Stimulated activated CD4-positive, alpha-beta T cell treated with anti-CD3 and anti-CD28 coated beads, Interleukin-4, amount 100 ng/mL, for 24 hours (primary cell): ENCODE results near the gene CBY2.
"Not testable (repeated sequence)": the region's sequence is repeated elsewhere in the genome, so short reads cannot be mapped to it uniquely, and the experiment has no call there.

Experiments
- DNase-seq: peaks from one replicate; pipeline ENCODE4 v3.0.0-alpha.2; 2020

The CBY2 gene

DNA sequence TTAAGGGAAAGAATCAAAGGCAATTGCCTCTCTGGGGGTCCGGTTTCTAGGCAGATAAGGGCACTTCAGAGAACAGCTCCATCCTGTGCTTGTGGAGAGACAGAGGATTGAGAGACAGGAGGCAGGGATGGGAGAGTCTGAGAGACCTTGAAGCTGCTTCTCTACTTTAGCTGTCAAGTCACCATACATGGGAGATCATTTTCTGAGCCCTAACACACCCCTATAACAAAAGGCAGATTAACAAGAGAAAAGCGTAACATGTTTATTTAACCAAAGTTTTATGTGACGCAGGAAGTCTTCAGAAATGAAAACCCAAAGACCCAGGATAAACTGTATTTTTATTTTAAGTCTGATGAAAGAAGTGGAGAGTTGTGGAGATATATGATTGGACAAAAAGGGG, 48.4 kb downstream of the CBY2 start:
- no peak for DNase-seq

DNA sequence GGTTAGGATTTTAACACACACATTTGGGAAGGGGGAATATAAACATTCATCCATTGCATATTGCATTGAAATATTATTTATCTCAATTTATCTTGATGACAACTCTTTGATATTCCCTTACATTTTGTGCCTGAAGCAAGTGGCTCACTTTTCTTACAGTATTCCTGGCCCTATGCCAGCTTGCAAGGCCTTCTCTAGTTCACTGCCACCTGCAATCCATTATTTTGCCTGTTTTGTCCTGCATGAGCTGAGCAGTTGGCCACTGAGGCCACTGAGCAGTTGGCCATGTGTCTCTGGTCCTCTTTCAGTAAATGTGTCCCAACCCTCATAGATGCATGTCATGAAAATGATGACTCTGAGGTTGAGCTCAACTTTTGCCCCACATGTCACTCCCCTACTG, 49.8 kb downstream of the CBY2 start:
- DNase-seq: no peak

DNA sequence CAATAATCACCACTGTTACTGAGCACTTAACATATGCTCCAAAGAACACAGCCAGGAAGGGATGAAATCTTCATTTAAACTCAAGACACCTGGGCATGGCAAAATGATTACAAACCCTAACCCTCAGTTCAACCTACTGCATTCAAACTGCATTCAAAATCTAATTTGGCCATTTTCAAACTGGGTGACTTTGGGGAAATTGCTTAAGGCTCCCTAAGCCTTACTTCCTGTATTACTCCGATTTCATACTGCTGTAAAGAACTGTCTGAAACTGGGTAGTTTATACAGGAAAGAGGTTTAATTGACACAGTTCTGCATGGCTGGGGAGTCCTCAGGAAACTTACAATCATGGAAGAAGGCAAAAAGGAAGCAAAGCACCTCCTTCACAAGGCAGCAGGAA, 50.4 kb downstream of the CBY2 start:
- DNase-seq: no peak

DNA sequence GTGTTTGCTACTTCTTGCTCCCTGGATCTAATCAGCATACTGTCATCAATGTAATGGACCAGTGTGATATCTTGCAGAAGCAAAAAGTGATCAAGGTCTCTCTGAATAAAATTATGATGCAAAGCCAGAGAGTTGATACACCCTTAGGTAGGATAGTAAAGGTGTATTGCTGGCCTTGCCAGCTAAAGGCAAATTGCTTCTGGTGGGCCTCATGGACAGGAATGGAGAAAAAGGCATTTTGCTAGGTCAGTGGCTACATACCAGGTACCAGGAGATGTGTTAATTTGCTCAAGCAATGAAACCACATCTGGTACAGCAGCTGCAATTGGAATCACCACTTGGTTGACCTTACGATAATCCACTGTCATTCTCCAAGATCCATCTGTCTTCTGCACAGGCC, 54.4 kb downstream of the CBY2 start:
- DNase-seq: not testable (repeated sequence)

DNA sequence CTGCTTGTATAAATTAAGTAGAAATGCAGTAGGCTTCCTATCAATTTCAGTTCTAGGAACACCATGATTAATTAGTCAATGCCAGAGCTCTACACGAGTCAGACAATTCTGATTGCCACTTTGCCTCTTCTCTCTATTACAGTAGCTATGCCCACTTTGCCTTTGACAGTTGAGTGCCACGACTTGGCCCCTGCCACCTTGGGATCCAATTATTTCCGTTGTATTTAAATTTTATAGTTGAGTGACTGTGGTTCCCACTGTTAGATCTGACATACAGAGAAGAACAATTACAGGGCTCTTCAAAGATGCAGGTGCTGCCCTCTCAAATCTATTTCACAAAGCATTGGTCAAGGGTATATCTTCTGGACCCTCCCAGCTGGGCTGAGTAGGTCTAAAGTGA, 55.5 kb downstream of the CBY2 start:
- DNase-seq: not testable (repeated sequence)

DNA sequence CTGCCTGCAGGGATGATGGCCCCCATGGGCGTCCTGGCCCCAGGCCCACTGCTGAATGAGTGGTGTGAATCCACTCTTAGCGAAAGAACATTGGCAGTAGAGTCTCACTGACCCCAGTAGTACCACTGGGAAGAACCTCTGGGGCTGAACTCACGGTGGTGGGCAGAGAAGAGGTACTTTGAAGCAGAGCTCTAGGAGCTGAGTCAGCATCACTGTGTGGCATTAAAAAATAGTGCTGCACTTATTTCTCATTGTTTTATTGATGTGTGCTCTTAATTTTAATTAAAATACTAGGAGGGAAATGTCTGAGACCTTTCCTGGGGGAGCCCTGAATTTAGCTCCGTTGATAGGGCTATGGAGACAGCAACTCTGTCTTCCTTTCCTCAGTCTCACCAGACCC, 61.3 kb downstream of the CBY2 start:
- no peak for DNase-seq
